Activated CD8-positive, alpha-beta T cell treated with anti-CD3 and anti-CD28 coated beads for 36 hours (primary cell): Measurements from ENCODE around the gene SRL. TPM values are rescaled to one million over a fixed set of nuclear protein-coding genes. Genes with fewer than 3 reads are reported as not detected.
"Not testable (repeated sequence)": the region's sequence is repeated elsewhere in the genome, so short reads cannot be mapped to it uniquely, and the experiment has no call there.

Experiments used
- ATAC-seq: fragments of 200-7000 bp; cut with Tn5 transposase; one replicate; pipeline ENCODE4 v1.10.0; 2021; ENCODE audit warnings: mild to moderate bottlenecking, moderate library complexity
- CTCF ChIA-PET: fragments of 350-600 bp; sonication (Branson Sonifier 250); formaldehyde crosslinking; loops from one replicate; lab custom pipeline; 2021; ENCODE audit warnings: antibody characterized with exemption; lab: Charles Lee
- POLR2A ChIA-PET: fragments of 350-600 bp; sonication (Branson Sonifier 250); formaldehyde crosslinking; loops from one replicate; lab custom pipeline; 2021; ENCODE audit warnings: antibody characterized with exemption; lab: Charles Lee
- DNase-seq: peaks from one replicate; pipeline ENCODE4 v3.0.0-alpha.2; 2020
- H3K27ac Mint-ChIP-seq: one replicate; pipeline ENCODE4 v1.8.0; 2021; ENCODE audit warnings: mild to moderate bottlenecking, mixed read lengths
- H3K27me3 Mint-ChIP-seq: one replicate; pipeline ENCODE4 v1.8.0; 2021; ENCODE audit warnings: mixed read lengths
- H3K36me3 Mint-ChIP-seq: one replicate; pipeline ENCODE4 v1.8.0; 2021; ENCODE audit warnings: low read depth, mixed read lengths
- H3K4me1 Mint-ChIP-seq: one replicate; pipeline ENCODE4 v1.8.0; 2021; ENCODE audit warnings: low read depth, mixed read lengths
- H3K4me3 Mint-ChIP-seq: one replicate; pipeline ENCODE4 v1.8.0; 2021; ENCODE audit warnings: mild to moderate bottlenecking, moderate library complexity, mixed read lengths
- H3K9me3 Mint-ChIP-seq: one replicate; pipeline ENCODE4 v1.8.0; 2021; ENCODE audit warnings: mixed read lengths
- CTCF ChIP-seq: fragments of 200-600 bp; IDR thresholded peaks from one replicate; pipeline ENCODE4 v1.8.0; 2022; ENCODE audit warnings: antibody characterized with exemption, mild to moderate bottlenecking
- intact Hi-C: fragments of 100-400 bp; cut with micrococcal nuclease; formaldehyde crosslinking; loops from one replicate; pipeline ENCODE4 v1.10.0; 2022
- total RNA-seq, 2 experiments: library from RNA; stranded (reverse); gene quantifications; one replicate each; pipeline ENCODE4 v1.2.3, GENCODE V29; 2021

Gene SRL
- total RNA-seq, 2 experiments from 2014 or later, result not detected

- no peaks in the 10 kb centered on the region for H3K4me1 Mint-ChIP-seq
- DNase-seq, result no peak
- peak; percentile 64 for ATAC-seq
- no peak for TF ChIP-seq CTCF
- no peaks in the 10 kb centered on the region for H3K9me3 Mint-ChIP-seq
- CTCF ChIA-PET, result interaction anchor here (1.7 kb wide), 1 partner anchor 178 kb away, joined by 4 read pairs; no protein-coding TSS in a partner anchor
- intact Hi-C loops, result no loop called here
- no peak overlapping the region for H3K27ac Mint-ChIP-seq
- no peaks in the 10 kb centered on the region for H3K27me3 Mint-ChIP-seq
- no peaks in the 10 kb centered on the region for H3K36me3 Mint-ChIP-seq
- no peak overlapping the region for H3K4me3 Mint-ChIP-seq
- POLR2A ChIA-PET, result no interaction called here
Measured at GRCh38 chr16:4160658-4161430, 81.0 kb downstream of the SRL start.

GRCh38 chr16:4159726-4160125 lies 82.2 kb downstream of the SRL start:
- Mint-ChIP-seq H3K27ac (no peak overlapping the region), H3K36me3 (no peaks in the 10 kb centered on the region), H3K4me1 (no peaks in the 10 kb centered on the region), H3K27me3 (no peaks in the 10 kb centered on the region), H3K4me3 (no peak overlapping the region), H3K9me3 (no peaks in the 10 kb centered on the region)
- intact Hi-C loops, result loop anchor here (2.0 kb wide), 1 partner anchor 53 kb away; no protein-coding TSS in a partner anchor
- ATAC-seq (no peak), DNase-seq (no peak)
- ChIA-PET CTCF (interaction anchor here (1.0 to 1.7 kb wide), 2 partner anchors 177 to 221 kb away, joined by 4 read pairs; no protein-coding TSS in a partner anchor), POLR2A (no interaction called here)
- no peak for TF ChIP-seq CTCF

GRCh38 chr16:4158143-4159093 lies 83.5 kb downstream of the SRL start:
- no peaks in the 10 kb centered on the region for H3K4me1 Mint-ChIP-seq
- DNase-seq, result no peak
- TF ChIP-seq CTCF, result no peak
- no peak overlapping the region for H3K4me3 Mint-ChIP-seq
- POLR2A ChIA-PET, result no interaction called here
- no peak for ATAC-seq
- CTCF ChIA-PET, result no interaction called here
- no peak overlapping the region for H3K27ac Mint-ChIP-seq
- H3K36me3 Mint-ChIP-seq, result no peaks in the 10 kb centered on the region
- H3K9me3 Mint-ChIP-seq, result no peaks in the 10 kb centered on the region
- intact Hi-C loops, result loop anchor here (2.0 kb wide), 1 partner anchor 52 kb away; no protein-coding TSS in a partner anchor
- H3K27me3 Mint-ChIP-seq, result peaks cover 2% of the 10 kb centered on the region

GRCh38 chr16:4157376-4157825 lies 84.5 kb downstream of the SRL start:
- CTCF ChIA-PET, result interaction anchor here (2.8 kb wide), 1 partner anchor 218 kb away, joined by 8 read pairs; no protein-coding TSS in a partner anchor
- peaks cover 2% of the 10 kb centered on the region for H3K27me3 Mint-ChIP-seq
- TF ChIP-seq CTCF, result no peak
- H3K36me3 Mint-ChIP-seq, result no peaks in the 10 kb centered on the region
- no peaks in the 10 kb centered on the region for H3K4me1 Mint-ChIP-seq
- no peak for ATAC-seq
- no peak overlapping the region for H3K27ac Mint-ChIP-seq
- intact Hi-C loops, result no loop called here
- no peaks in the 10 kb centered on the region for H3K9me3 Mint-ChIP-seq
- no peak overlapping the region for H3K4me3 Mint-ChIP-seq
- POLR2A ChIA-PET, result interaction anchor here (0.7 kb wide), 1 partner anchor 47 kb away, joined by 4 read pairs; no protein-coding TSS in a partner anchor
- no peak for DNase-seq

- H3K4me3 Mint-ChIP-seq, POLR2A ChIA-PET, ATAC-seq, H3K27ac Mint-ChIP-seq, DNase-seq, H3K27me3 Mint-ChIP-seq, intact Hi-C loops, H3K4me1 Mint-ChIP-seq, H3K9me3 Mint-ChIP-seq, H3K36me3 Mint-ChIP-seq: not testable (repeated sequence)
- CTCF ChIA-PET, result interaction anchor here (2.8 kb wide), 1 partner anchor 217 kb away, joined by 8 read pairs; no protein-coding TSS in a partner anchor
Measured at GRCh38 chr16:4156503-4156902, 85.4 kb downstream of the SRL start.

- CTCF ChIA-PET, POLR2A ChIA-PET, H3K9me3 Mint-ChIP-seq, H3K4me3 Mint-ChIP-seq, H3K27me3 Mint-ChIP-seq, intact Hi-C loops, ATAC-seq, H3K27ac Mint-ChIP-seq, H3K4me1 Mint-ChIP-seq, H3K36me3 Mint-ChIP-seq, DNase-seq: not testable (repeated sequence)
Measured at GRCh38 chr16:4153364-4153763, 88.5 kb downstream of the SRL start.
